K562 (cell line): ENCODE measurements around the gene ABHD3. TPM values are rescaled to one million over a fixed set of nuclear protein-coding genes. Genes with fewer than 3 reads are reported as not detected.
"Not testable (repeated sequence)": the region's sequence is repeated elsewhere in the genome, so short reads cannot be mapped to it uniquely, and the experiment has no call there.

Source experiments
- ATAC-seq: fragments of 200-7000 bp; cut with Tn5 transposase; 3 replicates; pipeline ENCODE4 v1.9.1; 2020; ENCODE audit warnings: moderate library complexity
- BruUV-seq: library from RNA; stranded (reverse); fragments of 400-500 nt; replicated peaks from 2 replicates; lab custom pipeline; 2021; lab: Mats Ljungman, UMichigan
- CTCF ChIA-PET: fragments of 300-600 bp; formaldehyde crosslinking; extraction: SDS; loops from one replicate; lab custom pipeline; 2021; ENCODE audit warnings: low intra/inter-chr PET ratio; lab: Yijun Ruan, JAX
- POLR2A ChIA-PET: fragments of 300-600, 350-650 bp; sonication (Branson Sonifier 250); formaldehyde crosslinking; extraction: SDS; loops from one replicate; lab custom pipeline; 2021; ENCODE audit warnings: antibody characterized with exemption, inconsistent platforms; lab: Yijun Ruan, JAX
- DNase-seq, 4 experiments: peaks; one replicate each; pipeline versions ENCODE4 v3.0.0 to v3.0.0-alpha.2; 2011 to 2018; ENCODE audit warnings: low spot score in 3 of 4, mixed read lengths in 3 of 4; ENCODE audit errors: extremely low read depth in 1 of 4
- FAIRE-seq: peaks from 2 replicates; lab custom pipeline; 2011; peaks lifted over from hg19 to GRCh38; lab: Jason Lieb, UNC
- H2AFZ ChIP-seq: 2 replicates; pipeline ENCODE4 v1.6.0; 2011; ENCODE audit warnings: low read depth, low read length, control low read depth, inconsistent platforms
- H3K27ac ChIP-seq: fragments of 200-600 bp; 3 replicates; pipeline ENCODE4 v1.8.0; 2011; ENCODE audit warnings: low read depth, mild to moderate bottlenecking, control low read depth, inconsistent platforms, low read length, moderate library complexity, mixed read lengths; ENCODE audit errors: extremely low read depth
- H3K27me3 ChIP-seq, 2 experiments: fragments of 300-600 bp in 1 of 2; 2 replicates in 1 of 2; 3 replicates in 1 of 2; pipeline versions ENCODE4 v1.6.0 to v1.8.0; 2011; ENCODE audit warnings: inconsistent platforms in 2 of 2, low read length in 2 of 2, mild to moderate bottlenecking in 1 of 2, mixed read lengths in 1 of 2, moderate library complexity in 1 of 2; ENCODE audit not compliant: control insufficient read depth in 2 of 2, insufficient read depth in 2 of 2
- H3K36me3 ChIP-seq: fragments of 300-600 bp; 3 replicates; pipeline ENCODE4 v1.8.0; 2011; ENCODE audit warnings: mild to moderate bottlenecking, low read length, inconsistent platforms; ENCODE audit not compliant: control insufficient read depth, insufficient read depth
- H3K4me1 ChIP-seq, 2 experiments: fragments of 200-600 bp in 1 of 2; replicated peaks in 1 of 2; 2 replicates in 1 of 2; 3 replicates in 1 of 2; pipeline versions ENCODE4 v1.5.1 to v1.8.0; 2011; ENCODE audit warnings: inconsistent platforms in 2 of 2, low read length in 2 of 2, mild to moderate bottlenecking in 1 of 2, mixed read lengths in 1 of 2, moderate library complexity in 1 of 2; ENCODE audit not compliant: control insufficient read depth in 2 of 2, insufficient read depth in 2 of 2
- H3K4me2 ChIP-seq: 2 replicates; pipeline ENCODE4 v1.6.1; 2011; ENCODE audit warnings: low read length, control low read depth, inconsistent platforms, mixed read lengths; ENCODE audit not compliant: insufficient read depth
- H3K4me3 ChIP-seq: fragments of 200-600 bp; sonication (generic), shearing (Covaris generic); 2 replicates; pipeline ENCODE4 v1.5.1; 2016; ENCODE audit warnings: control low read depth, inconsistent platforms
- H3K79me2 ChIP-seq: fragments of 200-600 bp; 3 replicates; pipeline ENCODE4 v1.8.0; 2011; ENCODE audit warnings: low read length, inconsistent platforms; ENCODE audit not compliant: control insufficient read depth, insufficient read depth
- H3K9ac ChIP-seq, 2 experiments: 2 replicates each; pipeline versions ENCODE4 v1.6.0 to v1.6.1; 2011; ENCODE audit warnings: low read depth in 2 of 2, low read length in 2 of 2, control low read depth in 1 of 2, inconsistent platforms in 1 of 2, mild to moderate bottlenecking in 1 of 2, mixed read lengths in 1 of 2; ENCODE audit not compliant: insufficient read depth in 1 of 2
- H3K9me1 ChIP-seq: one replicate; pipeline ENCODE4 v1.6.0; 2011; ENCODE audit warnings: inconsistent platforms, mild to moderate bottlenecking, low read length, moderate library complexity; ENCODE audit not compliant: control insufficient read depth, insufficient read depth
- H3K9me3 ChIP-seq: replicated peaks from 2 replicates; pipeline ENCODE4 v1.5.1; 2011; ENCODE audit warnings: low read depth, low read length, inconsistent platforms; ENCODE audit not compliant: control insufficient read depth, insufficient read depth
- H4K20me1 ChIP-seq: replicated peaks from 2 replicates; pipeline ENCODE4 v1.6.1; 2011; ENCODE audit warnings: low read length, inconsistent platforms, mixed read lengths; ENCODE audit not compliant: control insufficient read depth, insufficient read depth
- BCL6 ChIP-seq: fragments of 250-450 bp; sonication (Bioruptor Pico); IDR thresholded peaks from 2 replicates; pipeline ENCODE4 v1.4.0; 2020
- KAT7 ChIP-seq: sonication (generic); formaldehyde crosslinking; IDR thresholded peaks from 2 replicates; pipeline ENCODE4 v1.8.0; 2022; ENCODE audit warnings: missing genetic modification reagents, mild to moderate bottlenecking, borderline replicate concordance
- MEF2D ChIP-seq: conservative IDR thresholded peaks from 2 replicates; pipeline ENCODE4 v1.6.1; 2016; ENCODE audit warnings: low read depth, missing genetic modification characterization, missing compliant biosample characterization
- NCOR1 ChIP-seq: fragments of 450-650 bp; IDR thresholded peaks from 2 replicates; pipeline ENCODE4 v1.6.1; 2016; ENCODE audit warnings: mild to moderate bottlenecking, moderate library complexity
- RAD51 ChIP-seq: fragments of 450-650 bp; IDR thresholded peaks from 2 replicates; pipeline ENCODE4 v1.7.1; 2016; ENCODE audit warnings: low read depth, mild to moderate bottlenecking, borderline replicate concordance
- SIN3A ChIP-seq, 2 experiments: fragments of 150-350 bp in 1 of 2; IDR thresholded peaks; 2 replicates each; pipeline ENCODE4 v1.6.1; 2011 to 2016; ENCODE audit warnings: borderline replicate concordance in 2 of 2, low read depth in 2 of 2, low read length in 2 of 2, mild to moderate bottlenecking in 2 of 2, moderate library complexity in 2 of 2; ENCODE audit not compliant: control insufficient read depth in 1 of 2
- THRAP3 ChIP-seq: fragments of 450-650 bp; IDR thresholded peaks from 2 replicates; pipeline ENCODE4 v1.6.1; 2016; ENCODE audit warnings: mild to moderate bottlenecking, inconsistent platforms, borderline replicate concordance
- U2AF2 ChIP-seq: fragments of 200-400 bp; formaldehyde crosslinking; optimal IDR thresholded peaks from 2 replicates; pipeline ENCODE3; 2017; ENCODE audit warnings: low read depth, mild to moderate bottlenecking, low read length
- ZNF354B ChIP-seq: fragments of 250-450 bp; sonication (Bioruptor Pico); IDR thresholded peaks from 2 replicates; pipeline ENCODE4 v1.4.0; 2020
- ZNF76 ChIP-seq: fragments of 250-450 bp; sonication (Bioruptor Pico); IDR thresholded peaks from 2 replicates; pipeline ENCODE4 v1.4.0; 2020; ENCODE audit warnings: mild to moderate bottlenecking, moderate library complexity, borderline replicate concordance
- WGBS: fragments of 100-300 bp; shearing (Covaris generic); methylation state at CpG from one replicate; pipeline ENCODE4 v1.1.6; 2016; ENCODE audit warnings: low coverage, mixed read lengths; ENCODE audit not compliant: insufficient coverage; ENCODE audit errors: missing lambda C conversion rate; 5-methylcytosine and 5-hydroxymethylcytosine counted together
- in situ Hi-C: fragments of 300-500 bp; cut with MboI; formaldehyde crosslinking; loops from 4 replicates; pipeline ENCODE4 v1.15.0; 2018; ENCODE audit warnings: inconsistent platforms, mixed read lengths
- intact Hi-C: fragments of 100-400 bp; cut with micrococcal nuclease; formaldehyde crosslinking; loops from 2 replicates; pipeline ENCODE4 v1.14.2; 2022
- polyA plus RNA-seq, 8 experiments: library from polyadenylated mRNA; depleted of rRNA in 4 of 8; stranded (reverse) in 5 of 8; unstranded in 3 of 8; fragments of >200 nt; fragmentation: Nextera tagmentation in 2 of 8; fragmentation: Illumina TruSeq in 1 of 8; extraction: Ambion mirVana in 2 of 8; extraction: Trizol in 1 of 8; gene quantifications; 2 replicates each; pipeline versions ENCODE4 v1.2.1 to v1.2.3, GENCODE V29; 2011 to 2014; ENCODE audit warnings: inconsistent platforms in 1 of 8, missing spikeins in 1 of 8
- total RNA-seq, 7 experiments: library from RNA; depleted of rRNA in 6 of 7; stranded (reverse); fragments of >200 nt in 6 of 7; fragmentation: Illumina TruSeq in 2 of 7; extraction: Trizol in 2 of 7; gene quantifications; 2 replicates each; pipeline versions ENCODE4 v1.2.1 to v1.2.3, GENCODE V29; 2011 to 2021; ENCODE audit warnings: low replicate concordance in 1 of 7
- TF ChIP-seq, protein P1 (sequence below): sonication (generic); formaldehyde crosslinking; IDR thresholded peaks from 2 replicates; pipeline ENCODE4 v1.8.1; 2023; ENCODE audit warnings: mild to moderate bottlenecking, missing genetic modification reagents

The ABHD3 gene
- total and polyA plus RNA-seq, 9 of the 15 experiments (the other 6 are each of a cell fraction or from before 2014, with no cell fraction given), result 6.3 to 38.8 (median 19.4) TPM

DNA sequence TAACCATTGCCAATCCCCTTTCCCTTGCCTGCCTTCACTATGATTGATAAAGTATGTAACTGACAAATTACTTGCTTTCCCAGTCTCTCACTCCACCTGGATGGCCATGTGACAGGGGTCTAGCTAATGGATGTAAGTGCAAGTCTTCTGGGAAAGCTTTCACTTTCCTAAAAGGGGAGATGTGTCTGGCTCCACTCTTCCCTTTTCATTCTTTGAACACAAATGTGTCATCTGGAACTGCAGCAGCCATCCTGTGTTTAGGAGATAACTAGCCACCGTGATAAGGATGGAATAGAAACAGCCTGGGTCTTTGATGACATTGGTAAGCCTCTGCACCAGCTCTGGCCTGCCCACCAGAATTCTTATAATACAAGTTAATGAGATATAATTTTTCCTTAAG lies 54.3 kb downstream of the ABHD3 start (continued):
- no peak for TF ChIP-seq SIN3A (IDR thresholded peaks at IDR 0.05; ENCODE audit: borderline replicate concordance in 2 of 2, control insufficient read depth in 1 of 2, low read depth in 2 of 2, low read length in 2 of 2)
- TF ChIP-seq MEF2D, result no peak
- TF ChIP-seq NCOR1, result peak; percentile 66
- no peak for TF ChIP-seq ZNF76 (CRISPR knock-in tag)
- TF ChIP-seq THRAP3, result no peak
- peak; percentile 45; the same call in 1 of the 2 replicates for TF ChIP-seq RAD51
- TF ChIP-seq BCL6 (CRISPR knock-in tag), result no peak
- no peak for TF ChIP-seq U2AF2
- TF ChIP-seq ZNF354B (CRISPR knock-in tag), result no peak
- no peak for TF ChIP-seq KAT7 (CRISPR knock-in tag)

DNA sequence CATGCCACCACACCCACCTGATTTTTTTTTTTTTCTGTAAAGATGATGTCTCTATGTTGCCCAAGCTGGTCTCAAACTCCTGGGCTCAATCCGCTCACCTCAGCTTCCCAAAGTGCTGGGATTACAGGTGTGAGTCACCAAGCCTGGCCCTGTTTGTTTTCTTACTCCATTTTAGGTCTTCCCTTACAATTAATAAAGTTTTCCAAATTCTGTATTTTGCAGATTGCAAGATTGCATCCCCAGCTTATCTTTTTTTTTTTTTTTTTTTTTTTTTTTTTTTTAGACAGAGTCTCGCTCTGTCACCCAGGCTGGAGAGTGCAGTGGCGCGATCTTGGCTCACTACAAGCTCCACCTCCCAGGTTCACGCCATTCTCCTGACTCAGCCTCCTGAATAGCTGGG lies 64.2 kb downstream of the ABHD3 start:
- H4K20me1 ChIP-seq, H3K79me2 ChIP-seq, H3K4me2 ChIP-seq, H3K27ac ChIP-seq, H2AFZ ChIP-seq, H3K27me3 ChIP-seq, BruUV-seq, DNase-seq, H3K4me3 ChIP-seq, H3K36me3 ChIP-seq, ATAC-seq, FAIRE-seq, CTCF ChIA-PET, H3K9ac ChIP-seq, intact Hi-C loops, H3K9me1 ChIP-seq, H3K9me3 ChIP-seq, in situ Hi-C loops, H3K4me1 ChIP-seq: not testable (repeated sequence)
- POLR2A ChIA-PET, result interaction anchor here (0.6 to 1.3 kb wide), 4 partner anchors 10 to 652 kb away, joined by 3 to 6 read pairs (median 4); no protein-coding TSS in a partner anchor
- 100% methylated on average over 1 of the region's 5 CpGs for WGBS
- TF ChIP-seq, protein P1, sequence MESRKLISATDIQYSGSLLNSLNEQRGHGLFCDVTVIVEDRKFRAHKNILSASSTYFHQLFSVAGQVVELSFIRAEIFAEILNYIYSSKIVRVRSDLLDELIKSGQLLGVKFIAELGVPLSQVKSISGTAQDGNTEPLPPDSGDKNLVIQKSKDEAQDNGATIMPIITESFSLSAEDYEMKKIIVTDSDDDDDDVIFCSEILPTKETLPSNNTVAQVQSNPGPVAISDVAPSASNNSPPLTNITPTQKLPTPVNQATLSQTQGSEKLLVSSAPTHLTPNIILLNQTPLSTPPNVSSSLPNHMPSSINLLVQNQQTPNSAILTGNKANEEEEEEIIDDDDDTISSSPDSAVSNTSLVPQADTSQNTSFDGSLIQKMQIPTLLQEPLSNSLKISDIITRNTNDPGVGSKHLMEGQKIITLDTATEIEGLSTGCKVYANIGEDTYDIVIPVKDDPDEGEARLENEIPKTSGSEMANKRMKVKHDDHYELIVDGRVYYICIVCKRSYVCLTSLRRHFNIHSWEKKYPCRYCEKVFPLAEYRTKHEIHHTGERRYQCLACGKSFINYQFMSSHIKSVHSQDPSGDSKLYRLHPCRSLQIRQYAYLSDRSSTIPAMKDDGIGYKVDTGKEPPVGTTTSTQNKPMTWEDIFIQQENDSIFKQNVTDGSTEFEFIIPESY (CRISPR knock-in tag), result peak; percentile 66
